ENCODE data around the gene SEC22A. TPM values are rescaled to one million over a fixed set of nuclear protein-coding genes. Genes with fewer than 3 reads are reported as not detected.

Gene SEC22A
- 29.1 and 47.1 TPM in 2 replicates for total RNA-seq

GRCh38 chr3:123201557-123202427 lies at the start of gene SEC22A:
TSS of gene SEC22A (plus strand) at chr3:123201943. CDS start at chr3:123209218, 7,275 bp downstream.
- peak; percentile 95 for DNase-seq

GRCh38 chr3:123152687-123153086 lies 49.1 kb upstream of the SEC22A start:
- DNase-seq, result no peak

- no peak for DNase-seq
Measured at GRCh38 chr3:123153125-123154019, 48.4 kb upstream of the SEC22A start.

GRCh38 chr3:123154020-123154985 lies 47.4 kb upstream of the SEC22A start:
- no peak for DNase-seq

GRCh38 chr3:123155471-123156011 lies 46.2 kb upstream of the SEC22A start:
- DNase-seq, result no peak

GRCh38 chr3:123156276-123156995 lies 45.3 kb upstream of the SEC22A start:
- DNase-seq, result no peak

- DNase-seq, result no peak
Measured at GRCh38 chr3:123157209-123157597, 44.5 kb upstream of the SEC22A start.

GRCh38 chr3:123157598-123158287 lies 44.0 kb upstream of the SEC22A start:
- DNase-seq, result no peak

- peak; percentile 67 for DNase-seq
Measured at GRCh38 chr3:123158330-123158729, 43.4 kb upstream of the SEC22A start.

GRCh38 chr3:123158899-123159390 lies 42.8 kb upstream of the SEC22A start:
- no peak for DNase-seq

GRCh38 chr3:123159926-123160635 lies 41.7 kb upstream of the SEC22A start:
- no peak for DNase-seq

GRCh38 chr3:123161167-123161566 lies 40.6 kb upstream of the SEC22A start:
- no peak for DNase-seq

GRCh38 chr3:123163141-123163540 lies 38.6 kb upstream of the SEC22A start:
- no peak for DNase-seq

GRCh38 chr3:123165163-123165562 lies 36.6 kb upstream of the SEC22A start:
- no peak for DNase-seq

GRCh38 chr3:123167686-123168085 lies 34.1 kb upstream of the SEC22A start:
- DNase-seq, result no peak

- DNase-seq, result no peak
Measured at GRCh38 chr3:123168122-123168521, 33.6 kb upstream of the SEC22A start.

GRCh38 chr3:123168605-123169004 lies 33.1 kb upstream of the SEC22A start:
- no peak for DNase-seq

- no peak for DNase-seq
Measured at GRCh38 chr3:123169492-123169929, 32.2 kb upstream of the SEC22A start.

- DNase-seq, result no peak
Measured at GRCh38 chr3:123169930-123170329, 31.8 kb upstream of the SEC22A start.

- no peak for DNase-seq
Measured at GRCh38 chr3:123180791-123181190, 21.0 kb upstream of the SEC22A start.

Data from dermis blood vessel endothelial cell (primary cell).